Upper lobe of left lung (tissue), 6 donors: ENCODE data around the gene NXPH2. TPM values are rescaled to one million over a fixed set of nuclear protein-coding genes. Genes with fewer than 3 reads are reported as not detected.

Experiments used
- ATAC-seq, 2 donors: fragments of 200-7000 bp; cut with Tn5 transposase; one replicate each; pipeline ENCODE4 v1.9.1; 2022; ENCODE audit warnings: mild to moderate bottlenecking in 2 of 2, moderate library complexity in 2 of 2; ENCODE audit not compliant: low FRiP score in 2 of 2
- DNase-seq, 2 donors: peaks; one replicate each; pipeline ENCODE4 v3.0.0-alpha.2; 2019 to 2020
- H3K27ac ChIP-seq, 4 donors: fragments of 200-600 bp; sonication (generic); one replicate each; pipeline ENCODE4 v1.5.1; 2016 to 2019
- H3K27me3 ChIP-seq, 4 donors: fragments of 200-600 bp; sonication (generic); one replicate each; pipeline ENCODE4 v1.5.1; 2017 to 2019
- H3K36me3 ChIP-seq, 4 donors: fragments of 200-600 bp; sonication (generic); one replicate each; pipeline ENCODE4 v1.5.1; 2016 to 2019
- H3K4me1 ChIP-seq, 4 donors: fragments of 200-600 bp; sonication (generic); one replicate each; pipeline ENCODE4 v1.5.1; 2018 to 2019
- H3K4me3 ChIP-seq, 4 donors: fragments of 200-600 bp; sonication (generic); one replicate each; pipeline ENCODE4 v1.5.1; 2017 to 2019; ENCODE audit warnings: mild to moderate bottlenecking in 2 of 4, moderate library complexity in 1 of 4
- H3K9me3 ChIP-seq, 4 donors: fragments of 200-600 bp; sonication (generic); one replicate each; pipeline ENCODE4 v1.5.1; 2018 to 2019
- EP300 ChIP-seq, 4 donors: sonication (generic); formaldehyde crosslinking; IDR thresholded peaks; one replicate each; pipeline ENCODE4 v1.5.1; 2017; ENCODE audit warnings: antibody characterized with exemption in 4 of 4, control low read depth in 2 of 4
- POLR2A ChIP-seq, 4 donors: fragments of 450-650 bp; IDR thresholded peaks; one replicate each; pipeline ENCODE4 v1.5.1; 2016 to 2017; ENCODE audit warnings: antibody characterized with exemption in 4 of 4, mild to moderate bottlenecking in 2 of 4
- POLR2AphosphoS5 ChIP-seq, 2 donors: sonication (generic); formaldehyde crosslinking; IDR thresholded peaks; one replicate each; pipeline ENCODE4 v1.5.1; 2017; ENCODE audit warnings: antibody characterized with exemption in 2 of 2
- WGBS, 2 donors: methylation state at CpG; one replicate each; pipeline ENCODE4 v1.1.5; 2017 to 2018; 5-methylcytosine and 5-hydroxymethylcytosine counted together
- total RNA-seq, 6 donors: library from RNA; depleted of rRNA in 4 of 6; stranded (reverse); fragments of >200 nt in 4 of 6; gene quantifications; one replicate each; pipeline versions ENCODE4 v1.1.0 to v1.2.1, GENCODE V29; 2016 to 2021
- TF ChIP-seq, protein P1 (sequence below), 6 experiments: fragments of 450-650 bp in 4 of 6; fragments of 200-600 bp in 2 of 6; sonication (generic) in 2 of 6; IDR thresholded peaks; one replicate each; pipeline ENCODE4 v1.5.1; 2016 to 2019; ENCODE audit warnings: antibody characterized with exemption in 6 of 6
- donor health status: DM: no; HTN: no; CAD: no; lungs with moderate emphysema.
- donor health status: DM: no; HTN: yes; CAD: no; lungs with severe emphysema.

The NXPH2 gene
- total RNA-seq, 6 donors from 2014 or later = not detected

DNA sequence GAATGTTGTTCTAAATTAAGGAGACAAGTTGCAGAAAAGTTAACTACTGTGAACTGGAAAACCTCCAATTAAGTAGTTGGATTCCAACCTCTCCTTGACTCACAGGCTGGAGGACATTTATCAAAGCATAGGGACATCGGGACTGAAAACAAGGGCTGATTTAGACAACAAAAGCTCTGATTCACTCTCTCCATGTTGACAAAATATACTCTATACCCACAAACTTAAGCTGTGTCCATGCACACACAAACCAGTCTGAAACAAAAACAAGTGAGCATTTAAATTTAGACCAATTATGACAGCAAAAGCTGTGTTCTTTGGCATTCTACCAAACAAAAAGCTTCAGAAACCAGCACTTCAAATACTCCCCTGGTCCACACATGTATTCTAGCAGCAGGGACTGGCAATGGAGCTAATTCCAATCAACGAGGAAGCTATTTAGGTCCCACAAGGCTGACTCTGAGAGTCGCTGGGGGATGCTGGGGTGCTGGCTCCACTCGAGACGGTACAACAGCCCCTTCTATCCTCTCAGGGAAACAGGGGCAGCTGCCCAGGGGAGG lies 71.4 kb downstream of the NXPH2 start:
- no peak for ATAC-seq
- H3K36me3 ChIP-seq = no peaks in the 10 kb centered on the region
- DNase-seq = no peak
- H3K27ac ChIP-seq = no peak overlapping the region
- no peaks in the 10 kb centered on the region for H3K27me3 ChIP-seq
- no peaks in the 10 kb centered on the region for H3K9me3 ChIP-seq
- TF ChIP-seq, protein P1, sequence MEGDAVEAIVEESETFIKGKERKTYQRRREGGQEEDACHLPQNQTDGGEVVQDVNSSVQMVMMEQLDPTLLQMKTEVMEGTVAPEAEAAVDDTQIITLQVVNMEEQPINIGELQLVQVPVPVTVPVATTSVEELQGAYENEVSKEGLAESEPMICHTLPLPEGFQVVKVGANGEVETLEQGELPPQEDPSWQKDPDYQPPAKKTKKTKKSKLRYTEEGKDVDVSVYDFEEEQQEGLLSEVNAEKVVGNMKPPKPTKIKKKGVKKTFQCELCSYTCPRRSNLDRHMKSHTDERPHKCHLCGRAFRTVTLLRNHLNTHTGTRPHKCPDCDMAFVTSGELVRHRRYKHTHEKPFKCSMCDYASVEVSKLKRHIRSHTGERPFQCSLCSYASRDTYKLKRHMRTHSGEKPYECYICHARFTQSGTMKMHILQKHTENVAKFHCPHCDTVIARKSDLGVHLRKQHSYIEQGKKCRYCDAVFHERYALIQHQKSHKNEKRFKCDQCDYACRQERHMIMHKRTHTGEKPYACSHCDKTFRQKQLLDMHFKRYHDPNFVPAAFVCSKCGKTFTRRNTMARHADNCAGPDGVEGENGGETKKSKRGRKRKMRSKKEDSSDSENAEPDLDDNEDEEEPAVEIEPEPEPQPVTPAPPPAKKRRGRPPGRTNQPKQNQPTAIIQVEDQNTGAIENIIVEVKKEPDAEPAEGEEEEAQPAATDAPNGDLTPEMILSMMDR (IDR thresholded peaks at IDR 0.05) = no peak
- TF ChIP-seq EP300 (IDR thresholded peaks at IDR 0.05) = no peak
- TF ChIP-seq POLR2AphosphoS5 (IDR thresholded peaks at IDR 0.05) = no peak
- no peak for TF ChIP-seq POLR2A (IDR thresholded peaks at IDR 0.05)
- 55 to 62% methylated on average over 5 of the region's 5 CpGs for WGBS, 2 donors
- H3K4me3 ChIP-seq = no peak overlapping the region
- peaks cover 0 to 4% (median 0%) of the 10 kb centered on the region in 4 donors for H3K4me1 ChIP-seq

DNA sequence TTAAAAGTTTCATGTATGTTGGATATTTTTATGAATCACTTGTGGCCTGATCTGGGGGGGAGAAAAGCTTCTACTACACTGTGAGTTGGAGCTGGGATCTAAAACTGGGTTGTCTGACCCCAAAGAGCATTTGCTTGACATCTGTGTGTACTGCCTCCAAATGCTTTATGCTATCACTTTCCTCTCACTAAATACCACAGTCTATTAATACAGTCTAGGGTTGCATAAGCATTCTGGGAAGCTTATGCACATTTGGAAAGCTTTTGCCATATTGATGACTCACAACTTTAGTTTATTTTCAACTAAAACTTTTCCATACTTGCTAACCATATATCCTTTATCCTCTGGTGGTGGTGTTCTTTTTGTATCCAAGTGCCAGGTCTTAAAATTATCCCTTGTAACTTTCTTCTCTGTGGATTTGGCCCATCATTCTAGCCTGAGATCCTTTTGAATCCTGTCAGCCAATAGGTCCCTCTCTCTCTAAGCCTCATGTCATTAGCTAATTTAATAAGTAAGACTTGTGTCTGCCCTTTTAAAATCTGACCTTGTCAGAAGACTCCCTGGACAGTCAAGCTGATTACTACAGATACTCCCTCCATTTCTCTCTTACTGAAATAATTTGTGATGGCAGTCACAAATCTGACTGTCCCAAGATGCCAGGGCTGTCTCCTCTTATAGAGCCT lies 72.7 kb downstream of the NXPH2 start:
- TF ChIP-seq POLR2AphosphoS5 (IDR thresholded peaks at IDR 0.05) = peak in 1 of 2 donors; percentile 29
- TF ChIP-seq, protein P1 (IDR thresholded peaks at IDR 0.05) = no peak
- Histone ChIP-seq H3K4me1 (peaks cover 0 to 4% (median 0%) of the 10 kb centered on the region in 4 donors), H3K27me3 (no peaks in the 10 kb centered on the region), H3K36me3 (no peaks in the 10 kb centered on the region), H3K27ac (no peak overlapping the region), H3K4me3 (no peak overlapping the region), H3K9me3 (no peaks in the 10 kb centered on the region)
- ATAC-seq (peak; percentile 38 to 40), DNase-seq (no peak)

DNA sequence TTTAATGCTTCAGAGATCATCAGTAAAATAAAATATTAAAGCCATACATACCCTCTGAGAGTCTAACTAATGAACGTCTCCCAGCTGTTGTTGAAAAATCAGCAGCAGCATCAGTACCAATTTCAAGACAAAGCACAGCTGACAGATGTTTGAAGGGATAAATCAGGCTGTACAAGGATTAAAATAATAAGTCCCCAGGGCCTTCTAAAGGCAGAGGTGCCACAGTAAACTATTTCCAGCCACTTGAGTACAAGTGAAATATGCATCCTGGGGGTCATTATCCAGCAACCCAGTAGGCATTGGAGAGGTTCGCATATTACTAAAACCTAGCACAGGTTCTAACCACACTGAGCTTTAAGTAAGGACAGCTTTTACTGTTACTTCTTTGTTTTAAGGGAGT lies 76.9 kb downstream of the NXPH2 start:
- H3K27me3 ChIP-seq = no peaks in the 10 kb centered on the region
- WGBS, 2 donors = 75 to 92% methylated on average over 2 of the region's 2 CpGs
- no peak for ATAC-seq
- H3K4me3 ChIP-seq = no peak overlapping the region
- no peaks in the 10 kb centered on the region for H3K9me3 ChIP-seq
- TF ChIP-seq POLR2A (IDR thresholded peaks at IDR 0.05) = no peak
- TF ChIP-seq POLR2AphosphoS5 (IDR thresholded peaks at IDR 0.05) = no peak
- no peak for TF ChIP-seq EP300 (IDR thresholded peaks at IDR 0.05)
- TF ChIP-seq, protein P1 (IDR thresholded peaks at IDR 0.05) = no peak
- H3K36me3 ChIP-seq = no peaks in the 10 kb centered on the region
- no peaks in the 10 kb centered on the region for H3K4me1 ChIP-seq
- DNase-seq = no peak
- H3K27ac ChIP-seq = no peak overlapping the region

DNA sequence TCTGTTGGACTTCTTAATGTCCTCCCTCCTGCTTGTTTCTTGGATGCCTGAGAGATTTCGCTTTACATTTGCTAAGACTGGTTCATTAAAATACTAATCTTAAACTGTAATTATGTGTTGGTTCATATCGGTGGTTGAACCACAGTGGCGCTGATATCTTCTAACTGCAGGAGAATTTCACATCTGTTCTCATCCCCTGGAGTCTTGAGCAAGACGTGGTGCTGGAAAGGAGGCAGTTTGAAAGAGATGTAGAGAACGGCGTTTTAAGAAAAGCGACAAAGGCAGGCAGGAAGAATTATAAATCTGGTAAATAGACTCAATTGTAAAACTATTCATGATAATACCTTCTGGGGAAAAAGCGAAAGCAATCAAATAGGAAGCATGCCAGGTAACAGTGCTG lies 79.5 kb downstream of the NXPH2 start:
- ATAC-seq = no peak
- 79 to 82% methylated on average over 8 of the region's 8 CpGs for WGBS, 2 donors
- H3K4me3 ChIP-seq = no peak overlapping the region

More for the DNA sequence above, 79.5 kb downstream of the NXPH2 start:
- DNase-seq = no peak
- TF ChIP-seq POLR2A (IDR thresholded peaks at IDR 0.05) = no peak
- TF ChIP-seq EP300 (IDR thresholded peaks at IDR 0.05) = no peak
- TF ChIP-seq, protein P1 (IDR thresholded peaks at IDR 0.05) = no peak
- no peak for TF ChIP-seq POLR2AphosphoS5 (IDR thresholded peaks at IDR 0.05)
- Histone ChIP-seq H3K9me3 (no peaks in the 10 kb centered on the region), H3K27ac (no peak overlapping the region), H3K4me1 (no peaks in the 10 kb centered on the region), H3K36me3 (no peaks in the 10 kb centered on the region), H3K27me3 (no peaks in the 10 kb centered on the region)
